MM.1S (cell line): Measurements from ENCODE around the gene IQGAP2.

Experiments
- EZH2phosphoT487 ChIP-seq: fragments of 300-600 bp; sonication (generic); IDR thresholded peaks from 2 replicates; pipeline ENCODE4 v1.6.1; 2018; ENCODE audit warnings: antibody characterized with exemption, low read length
- TF ChIP-seq, protein P1 (sequence below): fragments of 300-600 bp; sonication (generic); IDR thresholded peaks from 2 replicates; pipeline ENCODE4 v1.5.1; 2016; ENCODE audit warnings: antibody characterized with exemption, low read length, mixed read lengths

DNA sequence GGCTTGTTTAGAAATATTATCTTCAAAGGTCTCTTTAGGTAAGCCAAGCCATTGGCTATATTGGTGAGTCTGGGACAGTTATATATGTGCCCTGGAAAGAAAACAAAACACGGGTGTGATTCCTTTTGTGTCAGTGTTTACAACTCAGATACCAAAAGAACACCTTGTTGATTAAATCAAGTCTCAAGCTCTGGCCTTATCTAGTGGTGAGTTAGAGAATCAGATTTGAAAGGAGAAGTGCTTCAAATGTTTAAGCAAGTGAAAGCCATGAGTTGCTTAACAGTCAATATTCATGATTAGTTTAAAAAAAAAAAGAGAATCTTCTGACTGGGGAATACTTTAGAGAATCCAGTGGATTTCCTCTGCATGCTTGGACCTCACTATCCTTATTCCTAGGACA lies 68.3 kb downstream of the IQGAP2 start:
- TF ChIP-seq EZH2phosphoT487 = no peak
- TF ChIP-seq, protein P1, sequence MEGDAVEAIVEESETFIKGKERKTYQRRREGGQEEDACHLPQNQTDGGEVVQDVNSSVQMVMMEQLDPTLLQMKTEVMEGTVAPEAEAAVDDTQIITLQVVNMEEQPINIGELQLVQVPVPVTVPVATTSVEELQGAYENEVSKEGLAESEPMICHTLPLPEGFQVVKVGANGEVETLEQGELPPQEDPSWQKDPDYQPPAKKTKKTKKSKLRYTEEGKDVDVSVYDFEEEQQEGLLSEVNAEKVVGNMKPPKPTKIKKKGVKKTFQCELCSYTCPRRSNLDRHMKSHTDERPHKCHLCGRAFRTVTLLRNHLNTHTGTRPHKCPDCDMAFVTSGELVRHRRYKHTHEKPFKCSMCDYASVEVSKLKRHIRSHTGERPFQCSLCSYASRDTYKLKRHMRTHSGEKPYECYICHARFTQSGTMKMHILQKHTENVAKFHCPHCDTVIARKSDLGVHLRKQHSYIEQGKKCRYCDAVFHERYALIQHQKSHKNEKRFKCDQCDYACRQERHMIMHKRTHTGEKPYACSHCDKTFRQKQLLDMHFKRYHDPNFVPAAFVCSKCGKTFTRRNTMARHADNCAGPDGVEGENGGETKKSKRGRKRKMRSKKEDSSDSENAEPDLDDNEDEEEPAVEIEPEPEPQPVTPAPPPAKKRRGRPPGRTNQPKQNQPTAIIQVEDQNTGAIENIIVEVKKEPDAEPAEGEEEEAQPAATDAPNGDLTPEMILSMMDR = no peak
